Liver (tissue), 3 donors: Measurements from ENCODE around the gene SLC44A3.

ENCODE experiments used
- ATF3 ChIP-seq: IDR thresholded peaks from 2 replicates; pipeline ENCODE4 v1.6.1; 2016; ENCODE audit warnings: antibody characterized with exemption
- CTCF ChIP-seq: fragments of 150-350 bp; IDR thresholded peaks from 2 replicates; pipeline ENCODE4 v1.5.1; 2017; ENCODE audit warnings: improper control_type of control experiment, low read depth, low read length; ENCODE audit not compliant: missing input control
- EGR1 ChIP-seq, 2 donors: IDR thresholded peaks; 2 replicates each; pipeline ENCODE4 v1.6.1; 2016 to 2018; ENCODE audit warnings: antibody characterized with exemption in 2 of 2, low read depth in 2 of 2
- FOXA2 ChIP-seq: IDR thresholded peaks from 2 replicates; pipeline ENCODE4 v1.6.1; 2016; ENCODE audit warnings: antibody characterized with exemption
- GABPA ChIP-seq, 2 donors: IDR thresholded peaks in 1 of 2; conservative IDR thresholded peaks in 1 of 2; 2 replicates each; pipeline ENCODE4 v1.6.1; 2016; ENCODE audit warnings: antibody characterized with exemption in 2 of 2, mild to moderate bottlenecking in 1 of 2, moderate library complexity in 1 of 2
- JUND ChIP-seq, 2 donors: IDR thresholded peaks; 2 replicates each; pipeline ENCODE4 v1.6.1; 2016; ENCODE audit warnings: antibody characterized with exemption in 2 of 2
- MAX ChIP-seq: IDR thresholded peaks from 2 replicates; pipeline ENCODE4 v1.6.1; 2016; ENCODE audit warnings: antibody characterized with exemption
- RAD21 ChIP-seq, 2 donors: IDR thresholded peaks; 2 replicates each; pipeline ENCODE4 v1.6.1; 2016; ENCODE audit warnings: antibody characterized with exemption in 2 of 2, mild to moderate bottlenecking in 2 of 2
- REST ChIP-seq: IDR thresholded peaks from 2 replicates; pipeline ENCODE4 v1.6.1; 2016; ENCODE audit warnings: antibody characterized with exemption, mild to moderate bottlenecking
- RXRA ChIP-seq, 2 donors: IDR thresholded peaks; 2 replicates each; pipeline ENCODE4 v1.6.1; 2017 to 2018; ENCODE audit warnings: antibody characterized with exemption in 2 of 2, mild to moderate bottlenecking in 1 of 2
- SP1 ChIP-seq: IDR thresholded peaks from 2 replicates; pipeline ENCODE4 v1.6.1; 2018; ENCODE audit warnings: antibody characterized with exemption, mild to moderate bottlenecking
- YY1 ChIP-seq: IDR thresholded peaks from 2 replicates; pipeline ENCODE4 v1.6.1; 2016; ENCODE audit warnings: antibody characterized with exemption, mild to moderate bottlenecking
- ZBTB33 ChIP-seq: IDR thresholded peaks from 2 replicates; pipeline ENCODE4 v1.6.1; 2016; ENCODE audit warnings: antibody characterized with exemption
- donor health status: healthy.
- donor health status: healthy.

- no peak for TF ChIP-seq REST
- no peak for TF ChIP-seq CTCF
- TF ChIP-seq GABPA (IDR thresholded peaks at IDR 0.05 in 1 of 2, conservative IDR thresholded peaks at IDR 0.05 in 1 of 2) = no peak
- no peak for TF ChIP-seq RAD21 (IDR thresholded peaks at IDR 0.05)
- no peak for TF ChIP-seq RXRA (IDR thresholded peaks at IDR 0.05)
- TF ChIP-seq ATF3 = no peak
- no peak for TF ChIP-seq EGR1 (IDR thresholded peaks at IDR 0.05; ENCODE audit: low read depth in 2 of 2)
- no peak for TF ChIP-seq ZBTB33
- TF ChIP-seq SP1 = no peak
- TF ChIP-seq YY1 = no peak
- no peak for TF ChIP-seq MAX
- TF ChIP-seq JUND (IDR thresholded peaks at IDR 0.05) = no peak
- TF ChIP-seq FOXA2 = no peak
Measured at GRCh38 chr1:94832446-94832845, 12.3 kb downstream of the SLC44A3 start.
